Activated naive CD8-positive, alpha-beta T cell treated with anti-CD3 and anti-CD28 coated beads, Interleukin-2, amount 10 ng/mL, durations not matched to agents 7 days and 5 days (primary cell): ENCODE data around the gene KIAA1217. TPM values are rescaled to one million over a fixed set of nuclear protein-coding genes. Genes with fewer than 3 reads are reported as not detected.
A peak's percentile ranks its signal among the peaks of the same experiment; 100 is the strongest.

Experiments
- ATAC-seq: fragments of 150-1000 bp; cut with Tn5 transposase; one replicate; pipeline ENCODE4 v1.10.0; 2021; ENCODE audit warnings: low read depth, moderate library complexity
- POLR2A ChIA-PET: fragments of 350-600 bp; sonication (Branson Sonifier 250); formaldehyde crosslinking; loops from one replicate; lab custom pipeline; 2021; ENCODE audit warnings: antibody characterized with exemption; lab: Charles Lee
- DNase-seq: peaks from one replicate; pipeline ENCODE4 v3.0.0; 2021
- H3K27ac Mint-ChIP-seq: one replicate; pipeline ENCODE4 v1.8.0; 2022; ENCODE audit warnings: mild to moderate bottlenecking, mixed read lengths
- H3K27me3 Mint-ChIP-seq: one replicate; pipeline ENCODE4 v1.8.0; 2022; ENCODE audit warnings: mild to moderate bottlenecking, moderate library complexity, mixed read lengths
- H3K36me3 Mint-ChIP-seq: one replicate; pipeline ENCODE4 v1.8.0; 2021; ENCODE audit warnings: mild to moderate bottlenecking, mixed read lengths
- H3K4me1 Mint-ChIP-seq: one replicate; pipeline ENCODE4 v1.8.0; 2021; ENCODE audit warnings: mixed read lengths
- H3K4me3 Mint-ChIP-seq: one replicate; pipeline ENCODE4 v1.8.0; 2022; ENCODE audit warnings: mild to moderate bottlenecking, moderate library complexity, mixed read lengths
- H3K9me3 Mint-ChIP-seq: one replicate; pipeline ENCODE4 v1.8.0; 2021; ENCODE audit warnings: mixed read lengths
- total RNA-seq, 2 experiments: library from RNA; stranded (reverse); gene quantifications; one replicate each; pipeline ENCODE4 v1.2.3, GENCODE V29; 2021

The KIAA1217 gene
- total RNA-seq, 2 experiments from 2014 or later = 0.06 TPM; not detected in 1

DNA sequence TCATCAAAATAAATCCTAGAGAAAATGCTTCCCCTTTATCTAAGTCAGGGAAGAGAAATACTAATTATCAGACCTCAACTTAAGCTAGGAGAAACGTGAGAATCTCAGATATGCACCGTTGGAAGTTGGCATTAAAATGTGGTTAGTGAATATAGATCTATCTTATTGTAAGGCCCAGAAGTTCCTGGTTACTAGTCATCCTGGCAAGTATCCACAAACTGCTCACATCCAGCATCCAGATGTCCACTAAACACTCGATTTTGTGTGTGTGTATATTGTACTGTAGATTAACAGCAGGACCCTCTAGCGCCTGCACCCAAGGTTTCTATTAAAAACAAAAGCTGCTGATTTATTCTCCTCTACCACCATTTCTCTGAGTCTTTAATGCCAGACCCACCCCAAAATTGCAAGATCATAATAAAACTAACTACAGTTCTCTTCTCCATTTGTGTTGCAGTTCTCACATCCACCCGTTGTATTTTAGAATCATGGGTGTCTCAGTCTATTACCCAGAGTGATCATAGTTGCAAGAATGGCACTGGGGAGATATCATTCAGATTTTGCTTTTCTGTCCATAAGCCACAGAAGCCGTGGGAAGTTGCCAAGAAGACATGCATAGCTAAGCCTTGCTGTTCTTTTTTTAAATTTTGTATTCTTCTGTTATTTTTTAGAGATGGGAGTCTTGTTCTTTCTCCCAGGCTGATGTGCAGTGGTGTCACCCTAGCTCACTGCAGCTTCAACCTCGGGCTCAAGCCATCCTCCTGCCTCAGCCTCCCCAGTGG, 165.4 kb downstream of the KIAA1217 start:
- Mint-ChIP-seq H3K9me3 (no peaks in the 10 kb centered on the region), H3K36me3 (no peaks in the 10 kb centered on the region), H3K4me3 (no peak overlapping the region), H3K27ac (no peak overlapping the region), H3K27me3 (no peaks in the 10 kb centered on the region), H3K4me1 (no peaks in the 10 kb centered on the region)
- ATAC-seq (no peak), DNase-seq (no peak)
- POLR2A ChIA-PET = no interaction called here

DNA sequence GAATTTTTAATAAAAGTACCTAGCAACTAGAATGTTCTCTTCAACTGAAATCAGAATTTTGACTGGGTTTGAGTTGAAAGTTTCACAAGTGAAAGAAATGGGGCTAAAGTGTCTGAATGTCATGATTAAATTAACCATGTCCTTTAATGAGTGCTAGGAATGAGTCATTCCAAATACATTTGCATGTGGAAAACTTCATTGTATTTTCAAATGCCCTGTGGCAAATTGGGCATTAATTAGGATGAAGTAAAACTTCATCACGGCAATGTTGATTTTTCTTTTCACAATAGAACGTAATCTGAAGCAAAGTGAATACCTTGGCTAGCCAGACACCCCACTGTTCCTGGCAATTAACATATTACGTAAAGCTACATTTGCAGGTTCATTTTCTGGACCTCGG, 166.6 kb downstream of the KIAA1217 start:
- ATAC-seq = no peak
- Mint-ChIP-seq H3K9me3 (no peaks in the 10 kb centered on the region), H3K4me3 (no peak overlapping the region), H3K27ac (no peak overlapping the region), H3K27me3 (no peaks in the 10 kb centered on the region), H3K4me1 (no peaks in the 10 kb centered on the region), H3K36me3 (no peaks in the 10 kb centered on the region)
- no peak for DNase-seq
- POLR2A ChIA-PET = no interaction called here

DNA sequence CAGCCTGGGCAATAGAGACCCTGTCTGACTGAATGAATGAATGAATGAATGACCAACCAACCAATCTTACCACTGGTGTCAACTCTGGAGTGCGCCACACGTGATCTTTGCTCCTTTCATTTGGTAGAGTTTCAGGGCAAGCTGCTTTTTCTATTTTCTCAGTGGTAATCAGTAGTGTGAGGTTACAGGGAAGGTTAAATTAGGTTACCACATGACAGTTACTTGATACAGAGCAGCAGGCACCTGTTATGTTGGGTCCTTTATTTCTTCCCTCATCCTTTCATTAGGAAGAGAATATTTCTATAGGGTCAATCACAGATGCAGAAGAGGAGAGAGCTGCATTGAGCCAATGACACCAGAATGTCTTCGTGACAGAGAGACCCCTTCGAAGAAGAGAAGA, 167.8 kb downstream of the KIAA1217 start:
- H3K9me3 Mint-ChIP-seq = no peaks in the 10 kb centered on the region
- H3K27me3 Mint-ChIP-seq = no peaks in the 10 kb centered on the region
- ATAC-seq = no peak
- no peaks in the 10 kb centered on the region for H3K4me1 Mint-ChIP-seq
- no peak overlapping the region for H3K27ac Mint-ChIP-seq
- H3K4me3 Mint-ChIP-seq = no peak overlapping the region
- no peaks in the 10 kb centered on the region for H3K36me3 Mint-ChIP-seq
- POLR2A ChIA-PET = no interaction called here
- no peak for DNase-seq

DNA sequence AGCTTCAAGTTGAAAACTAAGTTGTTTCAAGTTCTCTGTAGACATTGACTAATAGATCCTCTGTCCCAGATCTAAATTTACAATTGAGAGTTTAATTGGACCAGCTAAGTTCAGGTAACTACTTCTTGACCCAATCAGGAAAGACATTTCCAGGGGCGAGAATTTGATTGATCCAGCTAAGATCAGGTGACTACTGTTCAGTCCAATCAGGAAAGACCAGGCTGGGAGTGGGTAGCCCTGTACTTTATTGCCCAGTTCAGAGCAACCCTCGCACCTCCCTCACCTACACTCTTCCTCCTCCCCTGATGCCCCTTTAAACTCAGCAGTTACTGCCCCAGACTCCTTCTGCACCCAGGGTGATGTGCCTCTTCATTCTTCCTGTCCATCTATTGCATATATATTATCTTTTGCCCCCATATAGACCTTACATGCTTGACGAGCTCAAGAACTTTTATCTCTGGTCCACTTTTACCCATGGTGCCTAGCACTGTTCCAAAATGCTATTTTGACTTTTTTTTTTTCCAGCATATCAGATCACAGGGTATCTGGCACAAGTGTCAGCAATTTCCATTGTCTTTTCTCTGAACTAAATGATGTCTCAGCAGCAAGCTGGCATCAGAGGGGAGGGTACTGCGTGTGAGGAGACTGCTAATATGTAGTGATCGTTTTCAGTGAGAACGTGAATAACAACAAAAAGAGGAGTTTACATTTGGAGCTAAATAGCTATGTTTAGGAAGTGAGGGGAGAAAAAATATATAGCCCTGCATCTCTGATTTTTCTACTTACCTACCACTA, 169.4 kb downstream of the KIAA1217 start:
- H3K4me1 Mint-ChIP-seq = no peaks in the 10 kb centered on the region
- no peaks in the 10 kb centered on the region for H3K9me3 Mint-ChIP-seq
- DNase-seq (no peak), ATAC-seq (no peak)
- H3K4me3 Mint-ChIP-seq = no peak overlapping the region
- POLR2A ChIA-PET = no interaction called here
- no peaks in the 10 kb centered on the region for H3K36me3 Mint-ChIP-seq
- H3K27ac Mint-ChIP-seq = no peak overlapping the region
- peaks cover 2% of the 10 kb centered on the region for H3K27me3 Mint-ChIP-seq

DNA sequence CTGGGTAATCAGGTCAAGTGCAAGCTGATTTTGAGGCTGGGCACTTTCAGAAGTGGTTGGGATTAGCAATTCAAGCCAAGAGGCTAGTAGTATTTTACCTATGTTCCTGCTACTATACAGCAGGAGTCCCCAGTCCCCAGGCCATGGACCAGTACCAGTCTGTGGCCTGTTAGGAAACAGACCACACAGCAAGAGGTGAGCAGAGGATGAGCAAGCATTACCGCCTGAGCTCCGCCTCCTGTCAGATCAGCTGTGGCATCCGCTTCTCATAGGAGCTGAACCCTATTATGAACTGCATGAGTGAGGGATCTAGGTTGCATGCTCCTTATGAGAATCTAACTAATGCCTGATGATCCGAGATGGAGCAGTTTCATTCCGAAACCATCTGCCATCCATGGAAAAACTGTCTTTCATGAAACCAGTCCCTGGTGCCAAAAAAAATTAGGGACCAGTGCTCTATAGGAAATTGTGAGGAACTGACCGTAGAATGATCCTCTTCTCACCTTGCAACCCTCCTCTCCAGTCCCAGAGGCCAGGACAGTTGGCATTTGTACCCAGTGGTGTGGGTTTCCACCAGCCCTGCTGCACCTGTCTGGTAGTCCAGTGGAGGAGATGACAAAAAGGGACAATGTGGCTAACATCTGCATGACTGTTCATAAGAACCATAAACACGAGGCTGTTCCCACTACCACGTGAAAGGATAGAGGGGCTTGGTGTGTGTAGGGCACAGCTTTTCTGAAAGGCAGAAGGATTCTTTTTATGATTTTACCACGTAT, 172.5 kb downstream of the KIAA1217 start:
- ATAC-seq (no peak), DNase-seq (no peak)
- no peaks in the 10 kb centered on the region for H3K36me3 Mint-ChIP-seq
- H3K27me3 Mint-ChIP-seq = peaks cover 2% of the 10 kb centered on the region
- no peaks in the 10 kb centered on the region for H3K4me1 Mint-ChIP-seq
- POLR2A ChIA-PET = no interaction called here
- H3K4me3 Mint-ChIP-seq = no peak overlapping the region
- no peak overlapping the region for H3K27ac Mint-ChIP-seq
- H3K9me3 Mint-ChIP-seq = peaks cover 2% of the 10 kb centered on the region

DNA sequence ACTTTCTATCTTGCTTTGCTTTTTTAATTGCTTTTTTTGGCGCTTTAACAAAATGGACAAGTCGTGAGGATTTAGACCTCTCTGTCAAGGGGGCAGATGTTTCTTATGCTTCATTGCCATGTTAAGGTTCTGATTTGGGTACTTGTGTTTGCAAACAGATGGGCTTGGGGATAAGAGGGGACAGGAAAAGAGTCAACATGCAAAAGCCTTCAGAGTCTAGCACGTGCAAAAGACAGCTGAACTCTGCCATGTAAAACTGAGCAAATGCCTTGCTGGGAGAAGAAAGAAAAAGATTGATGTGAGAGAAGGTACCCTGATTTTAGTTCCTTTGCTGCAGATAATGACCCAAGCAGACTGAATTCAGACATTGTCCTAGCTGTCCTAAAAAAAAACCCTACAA, 173.1 kb downstream of the KIAA1217 start:
- Mint-ChIP-seq H3K9me3 (peaks cover 2% of the 10 kb centered on the region), H3K4me3 (no peak overlapping the region), H3K27ac (no peak overlapping the region), H3K4me1 (no peaks in the 10 kb centered on the region), H3K36me3 (no peaks in the 10 kb centered on the region), H3K27me3 (peaks cover 2% of the 10 kb centered on the region)
- DNase-seq (no peak), ATAC-seq (no peak)
- POLR2A ChIA-PET = no interaction called here

DNA sequence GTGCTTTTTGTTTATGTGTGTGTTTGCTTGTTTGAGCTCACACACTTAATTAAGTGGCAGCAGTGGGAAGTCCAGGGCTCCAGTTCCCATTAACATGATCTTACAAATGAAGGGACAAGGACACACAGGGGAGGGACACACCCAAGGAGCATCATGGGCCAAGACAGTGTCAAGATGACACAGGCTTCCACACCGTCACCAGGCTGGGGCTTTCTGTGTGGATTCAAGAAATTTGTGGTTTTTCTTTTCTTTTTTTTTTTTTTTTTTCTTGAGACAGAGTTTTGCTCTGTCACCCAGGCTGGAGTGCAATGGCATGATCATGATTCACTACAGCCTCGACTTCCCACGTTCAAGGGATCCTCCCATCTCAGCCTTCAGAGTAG, 173.6 kb downstream of the KIAA1217 start:
- Mint-ChIP-seq H3K27ac (no peak overlapping the region), H3K27me3 (peaks cover 2% of the 10 kb centered on the region), H3K4me1 (no peaks in the 10 kb centered on the region), H3K4me3 (no peak overlapping the region), H3K36me3 (no peaks in the 10 kb centered on the region), H3K9me3 (peaks cover 2% of the 10 kb centered on the region)
- POLR2A ChIA-PET = no interaction called here
- ATAC-seq (no peak), DNase-seq (no peak)

DNA sequence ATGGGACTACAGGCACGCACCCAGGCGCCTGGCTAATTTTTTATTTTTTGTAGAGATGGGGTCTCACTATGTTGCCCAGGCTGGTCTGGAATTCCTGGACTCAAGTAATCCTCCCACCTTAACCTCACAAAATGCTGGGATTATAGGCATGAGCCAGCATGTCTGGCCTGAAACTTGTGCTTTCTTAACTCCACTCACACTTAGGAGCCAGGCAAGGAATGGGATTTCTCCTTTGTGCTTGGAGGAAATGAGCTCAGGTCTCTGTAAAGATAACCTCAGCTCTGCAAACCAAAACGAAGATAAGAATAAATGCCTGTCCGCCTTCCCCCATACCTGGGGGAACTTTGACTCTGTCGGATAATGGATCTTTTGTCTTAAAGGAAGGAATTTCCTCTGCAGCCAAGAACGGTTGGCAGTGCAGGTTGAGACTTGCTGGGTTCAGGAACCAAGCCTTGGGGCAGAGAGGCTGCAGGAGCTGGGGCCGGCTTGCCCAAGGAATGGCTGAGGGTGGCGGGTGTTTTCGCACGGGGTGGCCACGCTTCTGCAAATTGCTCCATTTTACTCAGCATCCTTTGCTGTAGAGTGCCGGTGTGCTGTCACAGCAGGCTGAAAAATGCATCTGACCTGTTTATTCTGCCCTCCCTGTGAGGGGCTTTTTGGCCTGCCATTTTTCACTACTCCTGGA, 174.2 kb downstream of the KIAA1217 start:
- Mint-ChIP-seq H3K9me3 (peaks cover 2% of the 10 kb centered on the region), H3K36me3 (no peaks in the 10 kb centered on the region), H3K4me1 (no peaks in the 10 kb centered on the region), H3K27me3 (peaks cover 2% of the 10 kb centered on the region), H3K27ac (no peak overlapping the region), H3K4me3 (no peak overlapping the region)
- POLR2A ChIA-PET = no interaction called here
- ATAC-seq (no peak), DNase-seq (no peak)

DNA sequence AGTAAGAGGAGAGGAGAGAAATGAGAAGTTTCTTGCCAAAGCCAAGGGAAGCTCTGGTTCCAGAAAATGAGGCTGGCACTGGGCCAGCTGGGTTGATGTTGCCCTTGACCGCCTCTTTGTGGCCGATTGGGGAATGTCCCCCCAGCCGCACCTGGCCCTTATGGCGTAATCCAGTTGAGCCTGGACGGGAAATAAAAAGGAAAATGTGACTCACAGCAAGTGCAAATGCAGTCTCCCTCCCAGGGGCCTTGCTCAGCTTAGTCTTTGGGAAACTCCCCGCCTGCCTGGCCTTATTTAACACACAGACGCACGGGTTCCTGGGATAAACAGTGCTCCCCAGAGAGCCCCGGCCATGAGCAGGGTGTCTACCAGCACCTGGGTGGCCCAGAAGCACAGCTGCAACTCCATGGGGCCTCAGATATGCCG, 174.8 kb downstream of the KIAA1217 start:
- Mint-ChIP-seq H3K4me3 (no peak overlapping the region), H3K4me1 (no peaks in the 10 kb centered on the region), H3K27ac (no peak overlapping the region), H3K36me3 (no peaks in the 10 kb centered on the region), H3K27me3 (peaks cover 2% of the 10 kb centered on the region), H3K9me3 (peaks cover 2% of the 10 kb centered on the region)
- POLR2A ChIA-PET = no interaction called here
- DNase-seq (peak; percentile 27), ATAC-seq (no peak)

DNA sequence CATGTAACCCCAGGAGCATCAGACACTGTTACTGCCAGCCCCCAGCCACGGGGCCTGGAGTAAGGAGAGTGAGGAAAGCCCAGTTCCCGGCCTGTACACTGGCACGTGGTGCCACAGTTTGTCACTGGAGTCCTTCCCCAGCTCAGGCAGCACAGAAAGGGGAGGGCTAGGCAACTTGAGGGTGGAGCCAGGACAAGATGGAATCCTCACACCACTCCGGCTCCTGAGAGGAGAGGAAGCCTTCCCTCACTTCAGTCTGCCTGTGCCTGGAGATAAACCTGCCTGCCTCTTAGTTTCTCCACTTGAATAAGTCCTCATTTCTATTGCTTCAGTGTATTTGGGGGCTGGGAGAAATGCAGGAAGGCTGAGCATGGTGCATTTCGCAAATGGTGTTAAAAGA, 176.0 kb downstream of the KIAA1217 start:
- Mint-ChIP-seq H3K4me3 (no peak overlapping the region), H3K36me3 (no peaks in the 10 kb centered on the region), H3K27me3 (peaks cover 2% of the 10 kb centered on the region), H3K27ac (no peak overlapping the region), H3K9me3 (peaks cover 2% of the 10 kb centered on the region), H3K4me1 (no peaks in the 10 kb centered on the region)
- no peak for DNase-seq
- POLR2A ChIA-PET = no interaction called here
- no peak for ATAC-seq

DNA sequence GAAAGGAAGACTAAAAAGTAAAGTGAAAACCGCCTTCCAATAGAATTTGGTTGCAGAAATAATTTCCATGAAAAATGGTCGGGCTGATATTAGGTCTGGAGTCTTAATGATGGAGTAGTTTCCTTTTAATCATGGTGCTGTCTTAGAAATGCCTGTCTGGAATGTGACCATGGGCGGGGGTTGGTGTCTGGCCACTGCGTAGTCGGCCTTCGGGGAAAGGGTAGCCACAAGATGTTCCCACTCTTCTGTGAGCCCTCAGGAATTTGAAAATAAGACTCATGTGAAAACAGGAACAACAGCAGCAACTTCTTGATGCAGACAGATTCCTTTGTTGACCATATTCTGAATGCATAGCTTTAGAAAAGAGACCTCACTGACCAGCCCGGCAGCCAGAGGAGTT, 176.8 kb downstream of the KIAA1217 start:
- no peaks in the 10 kb centered on the region for H3K4me1 Mint-ChIP-seq
- H3K4me3 Mint-ChIP-seq = no peak overlapping the region
- ATAC-seq (no peak), DNase-seq (no peak)
- POLR2A ChIA-PET = no interaction called here
- peaks cover 2% of the 10 kb centered on the region for H3K27me3 Mint-ChIP-seq
- H3K36me3 Mint-ChIP-seq = no peaks in the 10 kb centered on the region
- H3K9me3 Mint-ChIP-seq = peaks cover 2% of the 10 kb centered on the region
- H3K27ac Mint-ChIP-seq = no peak overlapping the region

DNA sequence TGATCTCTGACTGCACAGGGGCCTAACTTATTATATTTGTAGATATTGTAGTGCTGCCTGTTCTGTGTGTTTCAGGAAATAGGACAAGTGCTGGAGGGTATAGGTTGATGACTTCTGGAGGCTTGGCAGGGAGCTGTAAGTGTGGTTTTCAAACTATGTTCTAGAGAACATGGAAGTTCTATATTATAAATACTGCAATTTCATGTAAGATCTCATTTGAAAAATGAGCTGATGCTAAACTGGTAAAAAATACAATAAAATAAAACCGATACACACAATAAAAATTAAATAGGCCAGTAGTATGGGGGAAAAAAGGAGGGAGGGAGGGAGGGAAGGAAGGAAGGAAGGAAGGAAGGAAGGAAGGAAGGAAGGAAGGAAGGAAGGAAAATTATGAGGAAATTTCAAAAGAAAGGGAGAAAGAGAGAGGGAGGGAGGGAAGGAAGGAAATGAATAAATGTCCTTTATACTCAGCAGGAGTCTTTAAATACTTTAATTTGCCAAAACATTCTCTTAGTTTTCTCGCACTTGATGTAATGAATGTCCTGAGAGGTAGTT, 181.3 kb downstream of the KIAA1217 start:
- POLR2A ChIA-PET = no interaction called here
- Mint-ChIP-seq H3K27ac (no peak overlapping the region), H3K36me3 (no peaks in the 10 kb centered on the region), H3K27me3 (peaks cover 2% of the 10 kb centered on the region), H3K9me3 (peaks cover 2% of the 10 kb centered on the region), H3K4me1 (no peaks in the 10 kb centered on the region), H3K4me3 (no peak overlapping the region)
- ATAC-seq (no peak), DNase-seq (no peak)

DNA sequence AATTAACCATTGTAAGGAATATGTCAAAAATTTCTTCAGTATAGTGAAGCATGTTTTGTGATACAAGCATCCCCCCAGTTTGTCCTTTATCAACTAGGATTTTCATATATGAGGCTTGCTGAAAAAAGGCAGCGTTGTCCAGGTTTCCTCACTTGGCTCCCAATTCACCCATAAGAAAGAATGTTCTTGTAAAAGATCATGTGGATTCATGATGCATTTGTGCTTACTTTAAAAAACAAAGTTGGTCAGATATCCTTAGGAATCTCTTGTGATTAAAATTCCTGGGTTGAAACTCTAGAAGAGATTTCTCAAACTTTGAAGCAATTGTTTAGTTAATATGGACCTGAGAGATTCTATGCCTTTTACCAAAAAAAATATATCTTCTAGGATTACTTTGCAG, 181.8 kb downstream of the KIAA1217 start:
- no peaks in the 10 kb centered on the region for H3K36me3 Mint-ChIP-seq
- no peak overlapping the region for H3K4me3 Mint-ChIP-seq
- H3K27ac Mint-ChIP-seq = no peak overlapping the region
- peaks cover 2% of the 10 kb centered on the region for H3K9me3 Mint-ChIP-seq
- ATAC-seq (no peak), DNase-seq (no peak)
- POLR2A ChIA-PET = no interaction called here
- peaks cover 2% of the 10 kb centered on the region for H3K27me3 Mint-ChIP-seq
- no peaks in the 10 kb centered on the region for H3K4me1 Mint-ChIP-seq
